Measurements from ENCODE around the gene PDE8B. TPM values are rescaled to one million over a fixed set of nuclear protein-coding genes. Genes with fewer than 3 reads are reported as not detected.

Gene PDE8B
- total RNA-seq, 1 experiment from 2014 or later = 0.86 TPM

GRCh38 chr5:77186652-77187370 is 23.7 kb upstream of the PDE8B start:
- Mint-ChIP-seq H3K9me3 (ENCODE audit: unreplicated experiment) (no peaks in the 10 kb centered on the region), H3K4me3 (ENCODE audit: unreplicated experiment) (no peak overlapping the region), H3K4me1 (ENCODE audit: low read depth, unreplicated experiment) (no peaks in the 10 kb centered on the region), H3K36me3 (ENCODE audit: insufficient read depth, unreplicated experiment) (no peaks in the 10 kb centered on the region), H3K27ac (ENCODE audit: unreplicated experiment) (no peak overlapping the region), H3K27me3 (ENCODE audit: insufficient read depth, unreplicated experiment) (no peaks in the 10 kb centered on the region)
- H3K9me3 ChIP-seq = no peaks in the 10 kb centered on the region
- BruUV-seq (replicated peaks) = no TSS peak
- CTCF ChIA-PET = no interaction called here
- no peaks in the 10 kb centered on the region for H3K36me3 ChIP-seq (ENCODE audit: control insufficient read depth, insufficient read depth, low read length)
- no peak overlapping the region for H3K4me3 ChIP-seq (ENCODE audit: low read depth, low read length)
- no peaks in the 10 kb centered on the region for H3K4me1 ChIP-seq
- no peak for DNase-seq
- POLR2A ChIA-PET = no interaction called here
- no peaks in the 10 kb centered on the region; the same call in 1 of the 2 replicates for H3K27me3 ChIP-seq (replicated peaks; ENCODE audit: control insufficient read depth, insufficient read depth, low read length)
- intact Hi-C loops (cut with micrococcal nuclease; ENCODE audit: unreplicated experiment) = no loop called here
- TF ChIP-seq, protein P1, sequence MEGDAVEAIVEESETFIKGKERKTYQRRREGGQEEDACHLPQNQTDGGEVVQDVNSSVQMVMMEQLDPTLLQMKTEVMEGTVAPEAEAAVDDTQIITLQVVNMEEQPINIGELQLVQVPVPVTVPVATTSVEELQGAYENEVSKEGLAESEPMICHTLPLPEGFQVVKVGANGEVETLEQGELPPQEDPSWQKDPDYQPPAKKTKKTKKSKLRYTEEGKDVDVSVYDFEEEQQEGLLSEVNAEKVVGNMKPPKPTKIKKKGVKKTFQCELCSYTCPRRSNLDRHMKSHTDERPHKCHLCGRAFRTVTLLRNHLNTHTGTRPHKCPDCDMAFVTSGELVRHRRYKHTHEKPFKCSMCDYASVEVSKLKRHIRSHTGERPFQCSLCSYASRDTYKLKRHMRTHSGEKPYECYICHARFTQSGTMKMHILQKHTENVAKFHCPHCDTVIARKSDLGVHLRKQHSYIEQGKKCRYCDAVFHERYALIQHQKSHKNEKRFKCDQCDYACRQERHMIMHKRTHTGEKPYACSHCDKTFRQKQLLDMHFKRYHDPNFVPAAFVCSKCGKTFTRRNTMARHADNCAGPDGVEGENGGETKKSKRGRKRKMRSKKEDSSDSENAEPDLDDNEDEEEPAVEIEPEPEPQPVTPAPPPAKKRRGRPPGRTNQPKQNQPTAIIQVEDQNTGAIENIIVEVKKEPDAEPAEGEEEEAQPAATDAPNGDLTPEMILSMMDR (IDR thresholded peaks at IDR 0.05; ENCODE audit: insufficient read depth in 1 of 2, low read depth in 1 of 2, low read length in 1 of 2, severe bottlenecking in 1 of 2, unreplicated experiment in 1 of 2) = no peak

DNA sequence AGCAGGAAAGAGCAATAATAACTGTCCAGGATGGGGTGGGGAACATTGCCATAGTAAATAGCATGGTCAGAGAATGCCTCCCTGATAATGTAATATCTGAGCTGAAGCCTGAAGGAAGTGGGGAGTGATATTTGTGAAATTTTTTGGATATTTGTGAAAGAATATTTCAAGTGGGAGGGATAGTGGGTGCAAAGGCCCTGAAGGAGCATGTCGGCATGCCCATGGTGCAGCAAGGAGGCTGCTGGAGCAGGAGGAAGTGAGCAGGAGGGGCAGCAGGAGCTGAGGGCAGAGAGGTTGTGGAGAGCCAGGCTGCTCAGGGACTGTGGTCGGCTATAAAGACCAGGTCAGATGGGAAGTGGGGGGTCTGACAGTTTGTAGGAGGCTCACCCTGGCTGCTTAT is 21.1 kb upstream of the PDE8B start:
- ChIA-PET POLR2A (no interaction called here), CTCF (no interaction called here)
- no peak overlapping the region for H3K4me3 ChIP-seq (ENCODE audit: low read depth, low read length)
- no peaks in the 10 kb centered on the region; the same call in 1 of the 2 replicates for H3K27me3 ChIP-seq (replicated peaks; ENCODE audit: control insufficient read depth, insufficient read depth, low read length)
- H3K27me3 Mint-ChIP-seq (ENCODE audit: insufficient read depth, unreplicated experiment) = no peaks in the 10 kb centered on the region
- H3K36me3 ChIP-seq (ENCODE audit: control insufficient read depth, insufficient read depth, low read length) = no peaks in the 10 kb centered on the region
- no peaks in the 10 kb centered on the region for H3K36me3 Mint-ChIP-seq (ENCODE audit: insufficient read depth, unreplicated experiment)
- no peak overlapping the region for H3K4me3 Mint-ChIP-seq (ENCODE audit: unreplicated experiment)
- BruUV-seq (replicated peaks) = no TSS peak
- intact Hi-C loops (cut with micrococcal nuclease; ENCODE audit: unreplicated experiment) = no loop called here
- TF ChIP-seq, protein P1 (IDR thresholded peaks at IDR 0.05; ENCODE audit: insufficient read depth in 1 of 2, low read depth in 1 of 2, low read length in 1 of 2, severe bottlenecking in 1 of 2, unreplicated experiment in 1 of 2) = no peak
- no peak overlapping the region for H3K27ac Mint-ChIP-seq (ENCODE audit: unreplicated experiment)
- no peaks in the 10 kb centered on the region for H3K4me1 Mint-ChIP-seq (ENCODE audit: low read depth, unreplicated experiment)
- peaks cover 1% of the 10 kb centered on the region for H3K9me3 Mint-ChIP-seq (ENCODE audit: unreplicated experiment)
- H3K9me3 ChIP-seq = no peaks in the 10 kb centered on the region
- H3K4me1 ChIP-seq = no peaks in the 10 kb centered on the region
- DNase-seq = no peak

- no peak for DNase-seq
- Histone ChIP-seq H3K27me3 (replicated peaks; ENCODE audit: control insufficient read depth, insufficient read depth, low read length) (no peaks in the 10 kb centered on the region; the same call in 1 of the 2 replicates), H3K4me3 (ENCODE audit: low read depth, low read length) (no peak overlapping the region), H3K4me1 (no peaks in the 10 kb centered on the region), H3K9me3 (0 out of 2 replicates have a peak, but pooled peaks cover 7% of the 10 kb centered on the region), H3K36me3 (ENCODE audit: control insufficient read depth, insufficient read depth, low read length) (no peaks in the 10 kb centered on the region)
- no peaks in the 10 kb centered on the region for H3K36me3 Mint-ChIP-seq (ENCODE audit: insufficient read depth, unreplicated experiment)
- H3K4me3 Mint-ChIP-seq (ENCODE audit: unreplicated experiment) = no peak overlapping the region
- no peak overlapping the region for H3K27ac Mint-ChIP-seq (ENCODE audit: unreplicated experiment)
- intact Hi-C loops (cut with micrococcal nuclease; ENCODE audit: unreplicated experiment) = no loop called here
- peaks cover 8% of the 10 kb centered on the region for H3K9me3 Mint-ChIP-seq (ENCODE audit: unreplicated experiment)
- no peaks in the 10 kb centered on the region for H3K27me3 Mint-ChIP-seq (ENCODE audit: insufficient read depth, unreplicated experiment)
- H3K4me1 Mint-ChIP-seq (ENCODE audit: low read depth, unreplicated experiment) = no peaks in the 10 kb centered on the region
- TF ChIP-seq, protein P1 (IDR thresholded peaks at IDR 0.05; ENCODE audit: insufficient read depth in 1 of 2, low read depth in 1 of 2, low read length in 1 of 2, severe bottlenecking in 1 of 2, unreplicated experiment in 1 of 2) = no peak
- ChIA-PET CTCF (no interaction called here), POLR2A (no interaction called here)
- BruUV-seq (replicated peaks) = no TSS peak
Measured at GRCh38 chr5:77192441-77193050, 17.9 kb upstream of the PDE8B start.

All from Caco-2 (cell line).